ENCODE data around the gene NIBAN1.
"Not testable (repeated sequence)": the region's sequence is repeated elsewhere in the genome, so short reads cannot be mapped to it uniquely, and the experiment has no call there.

NIBAN1 gene

DNA sequence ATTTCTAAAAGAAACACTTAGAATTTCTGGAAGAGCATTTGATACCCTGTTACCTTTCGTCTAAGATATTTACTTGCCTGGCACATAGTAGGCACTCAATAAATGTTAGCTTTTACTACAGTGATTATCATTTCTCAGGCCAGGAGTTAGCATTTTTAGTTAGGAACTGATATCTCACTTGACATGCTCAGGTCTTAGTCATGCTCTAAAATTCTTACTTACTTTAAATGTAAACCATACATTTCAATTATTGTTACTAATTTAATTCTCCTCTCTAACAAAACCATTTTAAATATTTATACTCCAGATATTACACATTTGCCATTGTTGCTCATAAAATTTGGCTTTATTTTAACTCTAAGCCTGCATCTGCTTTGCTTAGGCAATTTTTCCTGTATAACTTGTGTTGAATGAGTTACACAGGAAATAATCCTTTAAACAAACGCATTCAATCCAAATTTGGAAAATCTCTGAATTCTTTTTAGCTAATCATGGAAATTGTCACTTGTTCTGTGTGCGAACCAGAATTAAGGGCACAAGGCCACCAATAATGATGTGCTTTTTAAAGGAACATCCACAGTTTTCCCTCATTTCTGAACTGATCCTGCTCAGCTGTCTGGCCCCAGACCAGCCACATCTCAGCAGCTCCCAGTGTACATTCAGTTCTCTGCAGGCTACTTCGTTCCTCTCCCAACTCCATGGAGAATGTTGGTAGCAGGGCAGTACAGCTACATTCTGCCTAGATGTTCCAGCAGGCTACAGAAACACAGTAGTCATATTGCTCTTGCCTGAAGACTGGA is 15.6 kb downstream of the NIBAN1 start:
- H3K27me3 Mint-ChIP-seq (ENCODE audit: low read depth), result peaks cover 3% of the 10 kb centered on the region
- H3K9me3 Mint-ChIP-seq, result no peaks in the 10 kb centered on the region
- H3K36me3 Mint-ChIP-seq (ENCODE audit: low read depth), result no peaks in the 10 kb centered on the region
- TF ChIP-seq, protein P1, sequence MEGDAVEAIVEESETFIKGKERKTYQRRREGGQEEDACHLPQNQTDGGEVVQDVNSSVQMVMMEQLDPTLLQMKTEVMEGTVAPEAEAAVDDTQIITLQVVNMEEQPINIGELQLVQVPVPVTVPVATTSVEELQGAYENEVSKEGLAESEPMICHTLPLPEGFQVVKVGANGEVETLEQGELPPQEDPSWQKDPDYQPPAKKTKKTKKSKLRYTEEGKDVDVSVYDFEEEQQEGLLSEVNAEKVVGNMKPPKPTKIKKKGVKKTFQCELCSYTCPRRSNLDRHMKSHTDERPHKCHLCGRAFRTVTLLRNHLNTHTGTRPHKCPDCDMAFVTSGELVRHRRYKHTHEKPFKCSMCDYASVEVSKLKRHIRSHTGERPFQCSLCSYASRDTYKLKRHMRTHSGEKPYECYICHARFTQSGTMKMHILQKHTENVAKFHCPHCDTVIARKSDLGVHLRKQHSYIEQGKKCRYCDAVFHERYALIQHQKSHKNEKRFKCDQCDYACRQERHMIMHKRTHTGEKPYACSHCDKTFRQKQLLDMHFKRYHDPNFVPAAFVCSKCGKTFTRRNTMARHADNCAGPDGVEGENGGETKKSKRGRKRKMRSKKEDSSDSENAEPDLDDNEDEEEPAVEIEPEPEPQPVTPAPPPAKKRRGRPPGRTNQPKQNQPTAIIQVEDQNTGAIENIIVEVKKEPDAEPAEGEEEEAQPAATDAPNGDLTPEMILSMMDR (IDR thresholded peaks at IDR 0.05; ENCODE audit: unreplicated experiment in 3 of 3), result no peak
- no peak overlapping the region for H3K27ac Mint-ChIP-seq
- H3K4me3 Mint-ChIP-seq, result no peak overlapping the region
- H3K4me1 Mint-ChIP-seq, result peaks cover 6% of the 10 kb centered on the region

DNA sequence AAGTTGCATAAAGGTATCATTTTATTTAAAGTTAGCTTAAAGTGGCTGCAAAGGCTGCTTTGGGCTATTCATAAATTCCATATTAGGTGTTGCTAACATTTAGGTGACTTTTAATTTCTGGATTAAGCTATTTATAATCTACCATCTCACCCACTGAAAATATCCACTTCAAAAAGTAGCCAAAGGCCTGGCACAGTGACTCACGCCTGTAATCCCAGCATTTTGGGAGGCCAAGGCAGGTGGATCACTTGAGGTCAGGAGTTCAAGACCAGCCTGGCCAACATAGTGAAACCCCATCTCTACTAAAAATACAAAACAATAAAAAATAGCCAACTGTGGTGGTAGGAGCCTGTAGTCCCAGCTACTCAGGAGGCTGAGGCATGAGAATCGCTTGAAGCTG is 16.4 kb downstream of the NIBAN1 start:
- H3K4me1 Mint-ChIP-seq; H3K27ac Mint-ChIP-seq; H3K27me3 Mint-ChIP-seq (ENCODE audit: low read depth); H3K36me3 Mint-ChIP-seq (ENCODE audit: low read depth); H3K9me3 Mint-ChIP-seq; H3K4me3 Mint-ChIP-seq: not testable (repeated sequence)

DNA sequence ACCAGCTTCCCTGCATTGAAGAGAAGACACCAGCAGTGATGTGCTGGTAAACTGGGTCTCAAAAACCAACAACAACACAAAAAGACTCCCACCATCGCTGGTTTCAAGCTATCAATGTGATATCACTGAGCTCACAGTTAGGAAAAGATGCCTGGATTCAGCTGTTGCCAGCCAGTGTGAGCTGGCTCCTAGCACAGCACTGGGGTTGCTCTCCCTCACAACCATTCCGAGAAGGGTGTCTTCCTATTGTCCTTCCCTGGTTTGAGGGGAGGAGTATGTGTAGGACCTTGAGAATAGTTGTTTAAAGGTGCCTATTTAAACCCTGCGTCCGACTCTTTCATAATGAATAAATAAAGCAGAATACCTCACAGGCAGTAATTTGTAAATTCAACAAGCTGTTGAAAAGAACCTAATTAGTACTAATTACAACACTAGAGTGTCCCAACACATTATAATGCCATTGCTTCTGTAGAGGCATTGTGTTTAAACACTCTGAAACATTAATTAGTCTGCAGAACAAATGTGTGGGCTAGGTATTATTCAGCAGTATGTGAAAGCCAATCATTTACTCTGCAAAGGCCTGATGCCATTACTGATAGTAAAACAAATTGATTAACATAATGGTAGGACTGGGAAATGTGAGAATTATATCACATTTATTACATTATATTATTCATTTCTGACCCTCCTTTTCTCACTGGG is 17.2 kb downstream of the NIBAN1 start:
- H3K4me3 Mint-ChIP-seq, result no peak overlapping the region
- no peak overlapping the region for H3K27ac Mint-ChIP-seq
- H3K36me3 Mint-ChIP-seq (ENCODE audit: low read depth), result no peaks in the 10 kb centered on the region
- H3K27me3 Mint-ChIP-seq (ENCODE audit: low read depth), result peaks cover 3% of the 10 kb centered on the region
- peaks cover 6% of the 10 kb centered on the region for H3K4me1 Mint-ChIP-seq
- TF ChIP-seq, protein P1 (IDR thresholded peaks at IDR 0.05; ENCODE audit: unreplicated experiment in 3 of 3), result no peak
- H3K9me3 Mint-ChIP-seq, result no peaks in the 10 kb centered on the region

DNA sequence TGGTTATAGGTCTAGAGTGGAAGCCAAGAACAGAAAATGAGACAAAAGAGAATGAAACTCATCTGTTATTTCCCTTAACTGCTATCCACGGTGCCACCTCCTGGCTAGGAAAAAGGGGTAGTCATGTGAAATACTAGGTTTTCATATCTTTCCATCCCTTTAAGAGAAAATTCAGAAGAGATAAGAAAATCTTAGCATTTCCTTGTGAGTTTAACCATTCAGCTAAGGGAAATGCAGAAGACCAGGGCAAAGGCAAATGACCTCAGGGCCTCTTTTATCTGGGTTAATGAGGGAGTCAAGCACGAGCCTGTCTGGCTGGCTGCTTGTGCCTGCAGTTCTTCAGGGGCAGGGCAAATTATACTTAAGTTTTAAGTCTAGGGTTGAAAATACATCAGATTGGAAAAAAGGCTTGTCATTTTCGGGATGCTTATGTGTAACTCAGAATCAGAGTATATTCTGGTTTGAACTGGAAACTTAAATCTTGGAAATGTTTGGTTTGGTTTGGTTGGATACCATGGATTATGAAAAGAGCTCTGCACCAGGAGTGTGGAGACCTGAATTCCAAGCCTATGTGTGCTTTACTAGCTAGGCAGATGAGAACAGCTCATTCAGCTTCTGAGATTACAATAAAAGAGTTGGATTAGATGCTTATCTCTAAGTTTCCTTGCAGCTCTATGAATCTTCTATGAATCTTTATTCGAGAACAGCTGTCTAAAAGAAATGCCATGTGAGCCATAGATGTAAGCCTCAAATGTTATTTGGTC is 19.9 kb downstream of the NIBAN1 start:
- TF ChIP-seq, protein P1 (IDR thresholded peaks at IDR 0.05; ENCODE audit: unreplicated experiment in 3 of 3), result no peak
- Mint-ChIP-seq H3K27me3 (ENCODE audit: low read depth) (peaks cover 3% of the 10 kb centered on the region), H3K9me3 (no peaks in the 10 kb centered on the region), H3K36me3 (ENCODE audit: low read depth) (no peaks in the 10 kb centered on the region), H3K4me3 (no peak overlapping the region), H3K4me1 (peaks cover 3% of the 10 kb centered on the region), H3K27ac (no peak overlapping the region)

DNA sequence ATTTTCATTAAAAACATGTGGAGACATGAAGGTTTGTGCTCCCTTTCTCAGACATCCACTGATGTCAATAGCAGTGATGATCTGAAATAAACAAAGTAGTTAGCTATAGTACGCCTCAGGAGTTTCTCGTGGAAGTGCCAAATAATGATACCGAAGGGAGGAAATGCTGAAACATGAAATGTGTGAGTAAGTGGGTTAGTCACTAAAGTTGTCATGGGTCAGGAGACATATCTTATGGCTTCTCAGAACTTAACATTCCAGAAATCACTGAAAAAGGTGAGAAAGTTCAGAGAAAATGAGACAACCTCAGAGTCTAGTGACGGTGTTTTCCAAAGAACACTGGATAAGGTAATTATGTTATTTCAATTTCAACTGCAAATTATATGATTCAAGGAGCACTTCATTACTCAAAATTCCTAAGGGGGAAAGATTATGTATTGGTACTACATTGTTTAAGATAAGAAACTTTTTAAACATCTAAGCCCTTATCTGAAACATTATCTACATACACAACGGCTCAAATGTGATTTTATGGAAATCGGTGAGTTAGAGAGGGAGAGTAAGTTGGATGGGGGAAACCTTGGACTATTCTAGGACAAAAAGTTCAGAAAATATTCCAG is 20.6 kb downstream of the NIBAN1 start:
- H3K36me3 Mint-ChIP-seq (ENCODE audit: low read depth), result no peaks in the 10 kb centered on the region
- H3K4me3 Mint-ChIP-seq, result no peak overlapping the region
- H3K9me3 Mint-ChIP-seq, result no peaks in the 10 kb centered on the region
- peaks cover 3% of the 10 kb centered on the region for H3K27me3 Mint-ChIP-seq (ENCODE audit: low read depth)
- H3K4me1 Mint-ChIP-seq, result no peaks in the 10 kb centered on the region
- H3K27ac Mint-ChIP-seq, result no peak overlapping the region
- TF ChIP-seq, protein P1 (IDR thresholded peaks at IDR 0.05; ENCODE audit: unreplicated experiment in 3 of 3), result no peak

DNA sequence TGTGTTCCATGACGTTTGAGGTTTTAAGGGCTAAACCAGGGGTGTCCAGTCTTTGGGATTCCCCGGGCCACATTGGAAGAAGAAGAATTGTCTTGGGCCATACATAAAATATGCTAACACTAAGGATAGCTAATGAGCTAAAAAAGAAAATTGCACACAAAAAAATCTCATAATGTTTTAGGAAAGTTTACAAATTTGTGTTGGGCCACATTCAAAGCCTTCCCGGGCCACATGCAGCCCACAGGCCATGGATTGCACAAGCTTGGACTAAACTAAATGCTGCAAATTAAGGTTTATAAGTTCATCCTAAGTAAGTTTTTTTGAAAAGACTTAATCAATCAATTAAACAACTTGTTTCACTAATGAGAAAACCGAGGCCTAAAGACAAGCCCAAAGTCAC is 21.9 kb downstream of the NIBAN1 start:
- no peaks in the 10 kb centered on the region for H3K27me3 Mint-ChIP-seq (ENCODE audit: low read depth)
- no peaks in the 10 kb centered on the region for H3K9me3 Mint-ChIP-seq
- H3K27ac Mint-ChIP-seq, result no peak overlapping the region
- H3K36me3 Mint-ChIP-seq (ENCODE audit: low read depth), result no peaks in the 10 kb centered on the region
- no peak overlapping the region for H3K4me3 Mint-ChIP-seq
- H3K4me1 Mint-ChIP-seq, result no peaks in the 10 kb centered on the region
- TF ChIP-seq, protein P1 (IDR thresholded peaks at IDR 0.05; ENCODE audit: unreplicated experiment in 3 of 3), result no peak

Measured in nephron (organoid).